Measurements from ENCODE around the gene CDC42EP4. TPM values are rescaled to one million over a fixed set of nuclear protein-coding genes. Genes with fewer than 3 reads are reported as not detected.

The CDC42EP4 gene
- total RNA-seq, 1 experiment from 2014 or later: 11.0 TPM

GRCh38 chr17:73293480-73293911 is 18.3 kb downstream of the CDC42EP4 start:
- ChIA-PET CTCF (interaction anchor here (0.6 to 1.4 kb wide), 4 partner anchors 9 to 37 kb away, joined by 3 to 9 read pairs (median 4); no protein-coding TSS in a partner anchor), POLR2A (interaction anchor here (0.7 to 5.8 kb wide), 2 partner anchors 8 to 16 kb away, joined by 3 to 96 read pairs; partner anchors contain the start of gene CDC42EP4)
- H3K4me1 Mint-ChIP-seq (ENCODE audit: insufficient read depth, unreplicated experiment): peaks cover 46% of the 10 kb centered on the region
- no peaks in the 10 kb centered on the region for H3K27me3 Mint-ChIP-seq (ENCODE audit: insufficient read depth, unreplicated experiment)
- H3K9me3 Mint-ChIP-seq (ENCODE audit: unreplicated experiment): no peaks in the 10 kb centered on the region
- no TSS peak for BruUV-seq (replicated peaks)
- H3K4me3 Mint-ChIP-seq (ENCODE audit: unreplicated experiment): peak overlapping the region; percentile 55
- intact Hi-C loops (cut with micrococcal nuclease): loop anchor here (1.0 to 2.0 kb wide), 2 partner anchors 15 to 47 kb away; no protein-coding TSS in a partner anchor
- peak overlapping the region; percentile 85 for H3K27ac Mint-ChIP-seq (ENCODE audit: low read depth, unreplicated experiment)
- no peak for TF ChIP-seq CTCF (IDR thresholded peaks at IDR 0.05; ENCODE audit: unreplicated experiment)
- peak; percentile 93 for DNase-seq (ENCODE audit: unreplicated experiment)
- peaks cover 13% of the 10 kb centered on the region for H3K36me3 Mint-ChIP-seq (ENCODE audit: insufficient read depth, unreplicated experiment)

GRCh38 chr17:73293031-73293430 is 18.8 kb downstream of the CDC42EP4 start:
- peak overlapping the region; percentile 85 for H3K27ac Mint-ChIP-seq (ENCODE audit: low read depth, unreplicated experiment)
- CTCF ChIA-PET: interaction anchor here (0.6 to 1.4 kb wide), 4 partner anchors 9 to 37 kb away, joined by 3 to 9 read pairs (median 4); no protein-coding TSS in a partner anchor
- peak; percentile 49 for DNase-seq (ENCODE audit: unreplicated experiment)
- H3K4me1 Mint-ChIP-seq (ENCODE audit: insufficient read depth, unreplicated experiment): peaks cover 48% of the 10 kb centered on the region
- intact Hi-C loops (cut with micrococcal nuclease): loop anchor here (1.0 to 2.0 kb wide), 2 partner anchors 16 to 47 kb away; no protein-coding TSS in a partner anchor
- TF ChIP-seq CTCF (IDR thresholded peaks at IDR 0.05; ENCODE audit: unreplicated experiment): no peak
- peaks cover 13% of the 10 kb centered on the region for H3K36me3 Mint-ChIP-seq (ENCODE audit: insufficient read depth, unreplicated experiment)
- H3K27me3 Mint-ChIP-seq (ENCODE audit: insufficient read depth, unreplicated experiment): no peaks in the 10 kb centered on the region
- POLR2A ChIA-PET: interaction anchor here (0.7 to 5.8 kb wide), 2 partner anchors 9 to 16 kb away, joined by 3 to 96 read pairs; partner anchors contain the start of gene CDC42EP4
- BruUV-seq (replicated peaks): no TSS peak
- peak overlapping the region; percentile 55 for H3K4me3 Mint-ChIP-seq (ENCODE audit: unreplicated experiment)
- H3K9me3 Mint-ChIP-seq (ENCODE audit: unreplicated experiment): no peaks in the 10 kb centered on the region

- no TSS peak for BruUV-seq (replicated peaks)
- no peaks in the 10 kb centered on the region for H3K9me3 Mint-ChIP-seq (ENCODE audit: unreplicated experiment)
- H3K4me1 Mint-ChIP-seq (ENCODE audit: insufficient read depth, unreplicated experiment): peaks cover 57% of the 10 kb centered on the region
- peak overlapping the region; percentile 89 for H3K27ac Mint-ChIP-seq (ENCODE audit: low read depth, unreplicated experiment)
- TF ChIP-seq CTCF (IDR thresholded peaks at IDR 0.05; ENCODE audit: unreplicated experiment): no peak
- POLR2A ChIA-PET: interaction anchor here (0.6 to 5.8 kb wide), 6 partner anchors 10 to 1827 kb away, joined by 3 to 96 read pairs (median 3); partner anchors contain the start of gene CDC42EP4
- peak overlapping the region; percentile 54 for H3K4me3 Mint-ChIP-seq (ENCODE audit: unreplicated experiment)
- H3K27me3 Mint-ChIP-seq (ENCODE audit: insufficient read depth, unreplicated experiment): no peaks in the 10 kb centered on the region
- H3K36me3 Mint-ChIP-seq (ENCODE audit: insufficient read depth, unreplicated experiment): peaks cover 11% of the 10 kb centered on the region
- peak; percentile 79 for DNase-seq (ENCODE audit: unreplicated experiment)
- CTCF ChIA-PET: interaction anchor here (0.6 to 0.9 kb wide), 3 partner anchors 26 to 671 kb away, joined by 3 read pairs; no protein-coding TSS in a partner anchor
- intact Hi-C loops (cut with micrococcal nuclease): loop anchor here (2.0 kb wide), 1 partner anchor 17 kb away; no protein-coding TSS in a partner anchor
These were observed 19.7 kb downstream of the CDC42EP4 start for GRCh38 chr17:73292031-73292531.

GRCh38 chr17:73291260-73291801 is 20.5 kb downstream of the CDC42EP4 start:
- ChIA-PET CTCF (interaction anchor here (0.6 to 1.3 kb wide), 9 partner anchors 19 to 672 kb away, joined by 3 to 6 read pairs (median 3); no protein-coding TSS in a partner anchor), POLR2A (interaction anchor here (0.6 to 5.8 kb wide), 9 partner anchors 10 to 1826 kb away, joined by 3 to 96 read pairs (median 4); partner anchors contain the start of gene CDC42EP4)
- DNase-seq (ENCODE audit: unreplicated experiment): peak; percentile 94
- Mint-ChIP-seq H3K27ac (ENCODE audit: low read depth, unreplicated experiment) (peak overlapping the region; percentile 89), H3K27me3 (ENCODE audit: insufficient read depth, unreplicated experiment) (no peaks in the 10 kb centered on the region), H3K4me3 (ENCODE audit: unreplicated experiment) (peak overlapping the region; percentile 54), H3K9me3 (ENCODE audit: unreplicated experiment) (no peaks in the 10 kb centered on the region), H3K4me1 (ENCODE audit: insufficient read depth, unreplicated experiment) (peaks cover 65% of the 10 kb centered on the region), H3K36me3 (ENCODE audit: insufficient read depth, unreplicated experiment) (peaks cover 8% of the 10 kb centered on the region)
- intact Hi-C loops (cut with micrococcal nuclease): no loop called here
- TF ChIP-seq CTCF (IDR thresholded peaks at IDR 0.05; ENCODE audit: unreplicated experiment): no peak
- no TSS peak for BruUV-seq (replicated peaks)

Measured in MCF 10A (cell line).